AG08396 (cell line): ENCODE measurements around the gene DDOST.
"Not testable (repeated sequence)": the region's sequence is repeated elsewhere in the genome, so short reads cannot be mapped to it uniquely, and the experiment has no call there.

ENCODE experiments used
- DNase-seq: peaks from one replicate; pipeline ENCODE4 v3.0.0; 2012; ENCODE audit warnings: low spot score, mixed read lengths

DDOST gene

GRCh38 chr1:20691872-20692271 lies 30.7 kb upstream of the DDOST start:
- DNase-seq: no peak

GRCh38 chr1:20689645-20690056 lies 28.5 kb upstream of the DDOST start:
- DNase-seq: no peak

- DNase-seq: no peak
These were observed 25.9 kb upstream of the DDOST start for GRCh38 chr1:20686883-20687725.

- no peak for DNase-seq
These were observed 24.6 kb upstream of the DDOST start for GRCh38 chr1:20685741-20686140.

- DNase-seq: no peak
These were observed 24.0 kb upstream of the DDOST start for GRCh38 chr1:20685099-20685662.

- DNase-seq: no peak
These were observed 23.5 kb upstream of the DDOST start for GRCh38 chr1:20684651-20685050.

- no peak for DNase-seq
These were observed 23.0 kb upstream of the DDOST start for GRCh38 chr1:20684050-20684620.

GRCh38 chr1:20683614-20684013 lies 22.4 kb upstream of the DDOST start:
- DNase-seq: no peak

- DNase-seq: no peak
These were observed 21.5 kb upstream of the DDOST start for GRCh38 chr1:20682571-20683236.

GRCh38 chr1:20681999-20682398 lies 20.8 kb upstream of the DDOST start:
- no peak for DNase-seq

- no peak for DNase-seq
These were observed 19.1 kb upstream of the DDOST start for GRCh38 chr1:20680269-20680668.

GRCh38 chr1:20678599-20678998 lies 17.4 kb upstream of the DDOST start:
- no peak for DNase-seq

GRCh38 chr1:20673626-20674025 lies 12.5 kb upstream of the DDOST start:
- DNase-seq: not testable (repeated sequence)

GRCh38 chr1:20672265-20672632 lies 11.1 kb upstream of the DDOST start:
- no peak for DNase-seq

GRCh38 chr1:20670936-20671335 lies 9.8 kb upstream of the DDOST start:
- no peak for DNase-seq

- no peak for DNase-seq
These were observed 7.4 kb upstream of the DDOST start for GRCh38 chr1:20668581-20668980.

- DNase-seq: no peak
These were observed 5.6 kb upstream of the DDOST start for GRCh38 chr1:20666804-20667203.

GRCh38 chr1:20666146-20666545 lies 5.0 kb upstream of the DDOST start:
- DNase-seq: no peak

GRCh38 chr1:20665726-20666125 lies 4.6 kb upstream of the DDOST start:
- no peak for DNase-seq

- DNase-seq: no peak
These were observed 3.0 kb upstream of the DDOST start for GRCh38 chr1:20663969-20664715.

GRCh38 chr1:20663365-20663764 lies 2.2 kb upstream of the DDOST start:
- DNase-seq: no peak

- no peak for DNase-seq
These were observed 924 bp upstream of the DDOST start for GRCh38 chr1:20662110-20662475.
